GM19099 (cell line): ENCODE measurements around the gene CYLD.

ENCODE experiments used
- POLR2A ChIP-seq: IDR thresholded peaks from 3 replicates; pipeline ENCODE4 v1.6.1; 2011; ENCODE audit warnings: low read depth; ENCODE audit not compliant: insufficient read length; ENCODE audit errors: extremely low read depth

The CYLD gene

GRCh38 chr16:50744881-50745280, 3.0 kb downstream of the CYLD start:
- TF ChIP-seq POLR2A: no peak

GRCh38 chr16:50745940-50746339, 4.1 kb downstream of the CYLD start:
- no peak for TF ChIP-seq POLR2A

- no peak for TF ChIP-seq POLR2A
These were observed 5.5 kb downstream of the CYLD start for GRCh38 chr16:50747207-50747956.

GRCh38 chr16:50751528-50751927, 9.6 kb downstream of the CYLD start:
- no peak for TF ChIP-seq POLR2A

- no peak for TF ChIP-seq POLR2A
These were observed 10.8 kb downstream of the CYLD start for GRCh38 chr16:50752471-50753235.

- TF ChIP-seq POLR2A: no peak
These were observed 14.6 kb downstream of the CYLD start for GRCh38 chr16:50756473-50756872.

- no peak for TF ChIP-seq POLR2A
These were observed 19.4 kb downstream of the CYLD start for GRCh38 chr16:50761267-50761666.

GRCh38 chr16:50762241-50762640, 20.4 kb downstream of the CYLD start:
- no peak for TF ChIP-seq POLR2A

GRCh38 chr16:50763211-50763610, 21.3 kb downstream of the CYLD start:
- no peak for TF ChIP-seq POLR2A

- no peak for TF ChIP-seq POLR2A
These were observed 23.4 kb downstream of the CYLD start for GRCh38 chr16:50765260-50765659.

- no peak for TF ChIP-seq POLR2A
These were observed 24.0 kb downstream of the CYLD start for GRCh38 chr16:50765861-50766260.

GRCh38 chr16:50767197-50767596, 25.3 kb downstream of the CYLD start:
- no peak for TF ChIP-seq POLR2A

- no peak for TF ChIP-seq POLR2A
These were observed 29.5 kb downstream of the CYLD start for GRCh38 chr16:50771366-50771765.

- TF ChIP-seq POLR2A: no peak
These were observed 32.5 kb downstream of the CYLD start for GRCh38 chr16:50774405-50774804.

- no peak for TF ChIP-seq POLR2A
These were observed 33.1 kb downstream of the CYLD start for GRCh38 chr16:50774960-50775359.

- TF ChIP-seq POLR2A: no peak
These were observed 34.2 kb downstream of the CYLD start for GRCh38 chr16:50776037-50776436.
